Effector CD8-positive, alpha-beta T cell (primary cell): Measurements from ENCODE around the gene STYXL1.
A peak's percentile ranks its signal among the peaks of the same experiment; 100 is the strongest.
"Not testable (repeated sequence)": the region's sequence is repeated elsewhere in the genome, so short reads cannot be mapped to it uniquely, and the experiment has no call there.

Experiments used
- DNase-seq: peaks from one replicate; lab custom pipeline; 2025; lab: John Stamatoyannopoulos, UW

Gene STYXL1

DNA sequence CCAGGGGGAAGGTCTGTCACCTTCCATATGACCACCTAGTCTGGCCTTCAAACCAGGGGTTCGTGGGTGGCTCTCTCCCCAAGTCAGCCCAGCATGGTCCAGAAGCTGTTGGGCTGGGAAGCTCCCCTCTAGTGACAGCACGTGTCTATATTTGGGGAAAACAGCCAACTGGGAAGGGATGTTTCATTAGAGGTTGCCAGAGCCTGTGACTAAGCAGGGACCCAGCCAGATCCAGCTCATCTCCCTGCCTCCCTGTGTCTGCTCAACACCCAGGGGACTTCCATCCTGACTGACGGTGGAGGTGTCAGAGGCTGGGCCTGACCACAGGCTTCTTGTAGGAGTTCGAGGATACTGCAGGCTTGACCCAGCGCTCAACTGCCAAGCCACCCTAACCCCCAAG is 10.5 kb downstream of the STYXL1 start:
- no peak for DNase-seq

GRCh38 chr7:76031964-76032363 is 15.8 kb downstream of the STYXL1 start:
- no peak for DNase-seq

DNA sequence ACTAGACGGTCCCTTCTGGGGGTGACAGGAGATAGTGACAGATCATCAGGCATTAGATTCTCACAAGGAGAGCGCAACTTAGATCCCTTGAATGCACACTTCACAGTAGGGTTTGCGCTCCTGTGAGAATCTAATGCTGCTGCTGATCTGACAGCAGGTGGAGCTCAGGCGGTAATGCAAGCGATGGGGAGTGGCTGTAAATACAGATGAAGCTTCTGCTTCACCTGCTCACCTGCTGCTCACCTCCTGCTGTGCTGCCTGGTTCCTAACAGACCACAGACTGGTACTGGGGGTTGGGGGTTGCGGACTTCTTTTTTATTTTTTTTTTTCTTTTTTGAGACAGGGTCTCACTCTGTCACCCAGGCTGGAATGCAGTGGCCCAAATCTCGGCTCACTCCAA is 18.1 kb downstream of the STYXL1 start:
- not testable (repeated sequence) for DNase-seq

- no peak for DNase-seq
Measured at GRCh38 chr7:76023002-76023401, 24.8 kb downstream of the STYXL1 start.

- no peak for DNase-seq
Measured at GRCh38 chr7:76022026-76022780, 25.6 kb downstream of the STYXL1 start.

- peak; percentile 57 for DNase-seq
Measured at GRCh38 chr7:76020031-76020714, 27.6 kb downstream of the STYXL1 start.

GRCh38 chr7:76018520-76018919 is 29.3 kb downstream of the STYXL1 start:
- not testable (repeated sequence) for DNase-seq

DNA sequence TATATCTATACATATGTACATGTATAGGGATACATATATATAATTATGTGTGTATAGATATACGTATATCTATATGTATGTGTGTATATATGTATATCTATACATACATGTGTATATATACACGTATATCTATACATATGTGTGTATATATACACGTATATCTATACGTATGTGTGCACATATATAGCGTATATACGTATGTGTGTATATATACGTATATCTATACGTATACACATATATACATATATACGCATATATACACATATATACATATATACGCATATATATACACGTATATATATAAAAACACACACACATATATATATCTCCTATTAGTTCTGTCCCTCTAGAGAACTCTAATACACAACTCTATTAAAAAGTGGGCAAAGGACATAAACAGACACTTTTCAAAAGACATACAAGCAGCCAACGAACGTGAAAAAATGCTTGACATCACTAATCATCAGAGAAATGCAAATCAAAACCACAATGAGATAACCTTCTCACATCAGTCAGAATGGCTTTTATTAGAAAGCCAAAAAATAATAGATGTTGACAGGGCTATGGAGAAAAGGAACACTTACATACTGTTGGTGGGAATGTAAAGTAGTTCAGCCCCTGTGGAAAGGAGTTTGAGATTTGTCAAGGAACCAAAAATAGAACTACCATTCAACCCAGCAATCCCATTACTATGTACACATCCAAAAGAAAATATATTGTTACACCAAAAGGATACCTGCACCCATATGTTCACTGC is 31.4 kb downstream of the STYXL1 start:
- no peak for DNase-seq

DNA sequence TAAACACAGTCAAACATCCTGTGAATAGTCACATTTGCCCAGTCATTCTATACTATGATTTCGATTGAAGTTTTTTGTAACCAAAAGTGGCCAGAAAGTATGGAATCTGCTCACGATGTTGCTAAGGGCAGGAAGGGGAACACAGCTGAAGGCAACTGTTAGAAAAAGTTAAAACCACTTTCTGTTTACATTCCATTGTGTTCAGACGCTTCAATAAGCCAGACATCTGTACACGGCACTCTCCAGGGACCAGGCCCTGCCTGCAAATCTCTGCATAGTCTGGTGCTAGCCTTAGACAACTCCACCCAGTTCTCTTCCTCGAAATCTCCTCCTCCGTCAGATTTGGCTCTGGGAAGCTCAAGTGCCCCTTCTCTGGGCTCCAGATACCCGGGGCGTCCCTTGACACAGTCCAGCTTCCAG is 36.3 kb downstream of the STYXL1 start:
- no peak for DNase-seq

DNA sequence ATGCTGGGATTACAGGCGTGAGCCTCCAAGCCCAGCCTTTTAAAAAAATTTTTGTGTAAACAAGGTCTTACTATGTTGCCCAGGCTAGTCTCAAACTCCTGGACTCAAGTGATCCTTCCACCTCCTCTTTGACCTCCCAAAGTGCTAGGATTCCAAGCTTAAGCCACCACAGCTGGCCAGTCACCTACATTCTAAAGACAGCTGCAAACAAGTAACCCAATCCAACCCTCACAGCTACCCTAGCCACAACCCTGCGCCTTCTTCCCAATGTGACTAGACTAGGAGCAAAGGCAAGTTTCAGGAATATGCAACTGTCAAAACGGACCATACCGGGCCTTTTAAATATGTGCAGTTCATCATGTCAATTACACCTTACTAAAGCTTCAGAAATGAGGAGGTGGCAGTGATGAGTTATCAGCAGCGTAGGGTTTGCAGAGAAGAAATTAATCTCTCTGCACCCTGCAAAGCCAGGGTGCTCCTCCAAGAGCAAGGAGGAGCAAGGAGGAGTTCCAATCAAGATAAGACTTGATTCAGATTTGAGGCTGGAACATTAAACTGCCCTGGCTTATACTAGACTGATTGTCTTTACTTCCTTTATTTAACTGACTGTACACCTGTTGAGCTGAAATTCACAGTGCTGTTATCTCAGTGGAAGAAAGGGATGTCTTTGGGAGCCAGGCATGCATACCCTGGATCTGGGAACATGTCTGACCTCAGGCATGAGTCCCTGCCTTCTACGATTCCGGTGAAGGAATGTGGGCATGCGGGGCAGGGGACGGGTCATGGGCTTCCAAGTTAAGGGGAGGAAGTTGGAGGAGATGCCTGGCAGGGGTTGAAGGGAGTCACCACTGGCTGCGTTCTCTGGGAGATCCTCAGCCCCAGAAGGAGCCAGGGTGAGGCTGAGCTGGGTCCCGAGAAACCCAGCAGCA is 37.9 kb downstream of the STYXL1 start:
- no peak for DNase-seq

GRCh38 chr7:76008156-76008687 is 39.6 kb downstream of the STYXL1 start:
- no peak for DNase-seq

GRCh38 chr7:76005004-76005403 is 42.8 kb downstream of the STYXL1 start:
- not testable (repeated sequence) for DNase-seq

GRCh38 chr7:76003351-76003750 is 44.4 kb downstream of the STYXL1 start:
- no peak for DNase-seq

DNA sequence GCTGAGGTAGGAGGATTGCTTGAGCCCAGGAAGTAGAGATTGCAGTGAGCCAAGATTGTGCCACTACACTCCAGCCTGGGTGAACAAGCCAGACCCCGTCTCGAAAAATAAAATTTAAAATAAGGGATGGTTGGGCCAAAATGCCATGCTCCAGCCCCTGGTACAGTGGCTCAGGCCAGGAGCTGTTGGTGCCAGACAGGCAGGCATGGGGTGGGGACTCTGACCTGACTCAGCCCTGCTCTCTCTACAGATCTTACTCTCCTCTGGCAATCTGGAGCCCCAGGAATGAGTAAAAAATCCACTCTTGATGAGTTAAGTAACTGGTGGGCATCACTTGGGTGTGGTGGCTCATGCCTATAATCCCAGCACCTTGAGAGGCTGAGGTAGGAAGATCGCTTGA is 45.0 kb downstream of the STYXL1 start:
- DNase-seq, result no peak

DNA sequence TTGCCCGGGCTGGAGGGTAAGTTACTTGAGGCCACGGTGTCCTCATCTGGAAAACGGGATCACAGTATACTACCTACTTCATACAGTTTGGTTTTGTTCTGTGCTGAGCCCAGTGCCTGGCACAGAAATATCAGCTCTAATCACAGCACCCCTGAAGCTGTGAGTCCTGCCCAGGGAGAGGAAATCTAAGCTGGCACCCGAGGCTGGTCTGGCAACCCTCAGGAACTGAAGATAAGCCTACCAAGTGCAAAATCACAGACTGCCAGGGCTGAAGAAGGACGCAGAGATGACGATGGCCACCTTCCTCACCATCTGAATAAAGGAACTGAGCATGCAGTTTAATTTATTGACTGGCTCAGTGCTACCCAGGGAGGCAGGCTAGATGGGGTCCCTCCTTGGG is 45.7 kb downstream of the STYXL1 start:
- no peak for DNase-seq

DNA sequence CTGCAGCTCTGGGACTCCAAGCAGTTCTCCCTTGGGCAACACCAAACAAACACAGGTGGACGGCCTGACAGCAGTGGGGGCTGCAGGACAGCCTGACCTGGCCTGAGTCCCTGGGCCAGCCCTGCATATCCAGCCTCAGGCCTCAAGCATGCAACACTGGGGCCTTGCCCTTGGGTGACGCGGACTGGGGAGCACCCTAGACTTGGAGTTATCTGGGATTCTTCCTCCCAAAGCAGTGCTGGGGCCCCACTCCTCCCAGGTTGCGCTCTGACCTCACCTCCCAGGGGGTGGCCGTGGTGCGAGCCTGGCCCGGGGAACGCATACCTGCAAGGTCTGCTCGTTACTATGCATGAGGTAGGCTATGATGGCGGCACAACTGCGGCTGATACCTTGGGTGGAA is 47.2 kb downstream of the STYXL1 start:
- no peak for DNase-seq

DNA sequence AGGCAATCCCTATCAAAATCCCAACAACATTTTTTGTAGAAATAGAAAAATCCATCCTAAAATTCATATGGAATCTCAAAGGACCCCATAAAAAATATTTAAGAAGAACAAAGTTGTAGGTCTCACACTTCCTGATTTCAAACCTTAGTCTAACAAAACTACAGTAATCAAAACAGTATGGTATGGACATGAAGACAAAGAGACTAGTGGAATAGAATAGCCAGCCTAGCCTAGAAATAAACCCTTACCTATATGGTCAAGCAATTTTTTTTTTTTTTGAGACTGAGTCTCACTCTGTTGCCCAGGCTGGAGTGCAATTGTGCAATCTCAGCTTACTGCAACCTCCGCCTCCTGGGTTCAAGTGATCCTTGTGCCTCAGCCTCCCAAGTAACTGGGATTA is 49.8 kb downstream of the STYXL1 start:
- DNase-seq, result no peak

- DNase-seq, result no peak
Measured at GRCh38 chr7:75996476-75996875, 51.3 kb downstream of the STYXL1 start.

- DNase-seq, result no peak
Measured at GRCh38 chr7:75995996-75996395, 51.8 kb downstream of the STYXL1 start.

GRCh38 chr7:75995052-75995471 is 52.7 kb downstream of the STYXL1 start:
- no peak for DNase-seq

GRCh38 chr7:75994388-75995051 is 53.3 kb downstream of the STYXL1 start, which contains the start of gene TMEM120A:
Gene TMEM120A, minus strand, starts transcription at chr7:75994595. Its CDS starts 25 bp downstream, at chr7:75994570.
- peak; percentile 90 for DNase-seq
